IMR-90 (cell line): ENCODE measurements around the gene VPS41. TPM values are rescaled to one million over a fixed set of nuclear protein-coding genes. Genes with fewer than 3 reads are reported as not detected.

Experiments
- ATAC-seq: fragments of 200-7000 bp; cut with Tn5 transposase; 2 replicates; pipeline ENCODE4 v1.9.1; 2020; ENCODE audit warnings: low read depth, mild to moderate bottlenecking, moderate library complexity
- BruUV-seq: library from RNA; stranded (reverse); fragments of 400-500 nt; replicated peaks from 2 replicates; lab custom pipeline; 2021; lab: Mats Ljungman, UMichigan
- CTCF ChIA-PET: fragments of 300-600 bp; formaldehyde crosslinking; extraction: SDS; loops from one replicate; lab custom pipeline; 2021; ENCODE audit warnings: antibody characterized with exemption; lab: Yijun Ruan, JAX
- POLR2A ChIA-PET: fragments of 300-600 bp; sonication (Branson Sonifier 250); formaldehyde crosslinking; loops from one replicate; lab custom pipeline; 2022; ENCODE audit warnings: antibody characterized with exemption; ENCODE audit not compliant: unreplicated experiment; lab: Charles Lee
- DNase-seq: peaks from one replicate; pipeline ENCODE4 v3.0.0; 2013
- H2AFZ ChIP-seq: replicated peaks from 2 replicates; pipeline ENCODE3; 2013; ENCODE audit warnings: low read length, mild to moderate bottlenecking; ENCODE audit not compliant: poor library complexity
- H2AK5ac ChIP-seq: 2 replicates; pipeline ENCODE4 v1.6.1; 2013; ENCODE audit warnings: low read depth, low read length, inconsistent platforms
- H2AK9ac ChIP-seq: replicated peaks from 2 replicates; pipeline ENCODE3; 2013; ENCODE audit warnings: mild to moderate bottlenecking, low read depth, low read length, moderate library complexity; ENCODE audit not compliant: poor library complexity
- H2BK120ac ChIP-seq: 2 replicates; pipeline ENCODE4 v1.6.1; 2013; ENCODE audit warnings: low read depth, low read length, inconsistent platforms
- H2BK15ac ChIP-seq: 3 replicates; pipeline ENCODE4 v1.6.1; 2013; ENCODE audit warnings: low read depth, low read length, inconsistent platforms
- H2BK20ac ChIP-seq: 2 replicates; pipeline ENCODE4 v1.6.1; 2013; ENCODE audit warnings: low read depth, mild to moderate bottlenecking, inconsistent platforms, low read length, moderate library complexity
- H2BK5ac ChIP-seq: 2 replicates; pipeline ENCODE4 v1.6.1; 2013; ENCODE audit warnings: mild to moderate bottlenecking, low read depth, low read length, inconsistent platforms; ENCODE audit not compliant: poor library complexity, severe bottlenecking
- H3K14ac ChIP-seq: replicated peaks from 2 replicates; pipeline ENCODE4 v1.6.1; 2013; ENCODE audit warnings: low read depth, low read length, inconsistent platforms
- H3K18ac ChIP-seq: 2 replicates; pipeline ENCODE4 v1.6.1; 2013; ENCODE audit warnings: low read depth, low read length, control low read depth
- H3K23ac ChIP-seq: 2 replicates; pipeline ENCODE4 v1.6.1; 2013; ENCODE audit warnings: low read depth, low read length, inconsistent platforms
- H3K27ac ChIP-seq: 2 replicates; pipeline ENCODE4 v1.5.1; 2013; ENCODE audit warnings: mild to moderate bottlenecking, control low read depth, low read length; ENCODE audit not compliant: insufficient read depth
- H3K27me3 ChIP-seq: 2 replicates; pipeline ENCODE4 v1.6.1; 2013; ENCODE audit warnings: low read length; ENCODE audit not compliant: control insufficient read depth, insufficient read depth
- H3K36me3 ChIP-seq: 2 replicates; pipeline ENCODE4 v1.6.1; 2013; ENCODE audit warnings: low read length, mixed read lengths; ENCODE audit not compliant: control insufficient read depth, insufficient read depth
- H3K4ac ChIP-seq: 2 replicates; pipeline ENCODE4 v1.6.1; 2013; ENCODE audit warnings: low read depth, low read length, inconsistent platforms
- H3K4me1 ChIP-seq: 2 replicates; pipeline ENCODE4 v1.6.1; 2013; ENCODE audit warnings: low read length, mixed read lengths; ENCODE audit not compliant: control insufficient read depth, insufficient read depth
- H3K4me2 ChIP-seq: 2 replicates; pipeline ENCODE4 v1.6.1; 2013; ENCODE audit warnings: low read depth, mild to moderate bottlenecking, control low read depth, low read length, moderate library complexity
- H3K4me3 ChIP-seq: 2 replicates; pipeline ENCODE4 v1.5.1; 2013; ENCODE audit warnings: low read depth, mild to moderate bottlenecking, control low read depth, low read length, moderate library complexity; ENCODE audit not compliant: insufficient read depth
- H3K56ac ChIP-seq: 2 replicates; pipeline ENCODE4 v1.6.1; 2013; ENCODE audit warnings: low read length, inconsistent platforms; ENCODE audit not compliant: insufficient read depth; ENCODE audit errors: extremely low read depth
- H3K79me1 ChIP-seq, 2 experiments: 2 replicates each; pipeline ENCODE4 v1.6.1; 2013; ENCODE audit warnings: low read length in 2 of 2, inconsistent platforms in 1 of 2, low read depth in 1 of 2
- H3K9ac ChIP-seq: 2 replicates; pipeline ENCODE4 v1.6.1; 2013; ENCODE audit warnings: low read depth, low read length, control low read depth
- H3K9me1 ChIP-seq: 2 replicates; pipeline ENCODE4 v1.6.1; 2013; ENCODE audit warnings: low read length, inconsistent platforms; ENCODE audit not compliant: insufficient read depth
- H3K9me3 ChIP-seq: 2 replicates; pipeline ENCODE4 v1.6.1; 2013; ENCODE audit warnings: low read length; ENCODE audit not compliant: control insufficient read depth, insufficient read depth
- H4K20me1 ChIP-seq: 2 replicates; pipeline ENCODE4 v1.6.1; 2013; ENCODE audit warnings: low read length, inconsistent platforms; ENCODE audit not compliant: insufficient read depth
- H4K5ac ChIP-seq: 2 replicates; pipeline ENCODE4 v1.6.1; 2013; ENCODE audit warnings: mild to moderate bottlenecking, low read depth, low read length, control low read depth
- H4K8ac ChIP-seq, 2 experiments: 2 replicates each; pipeline ENCODE4 v1.6.1; 2013; ENCODE audit warnings: low read depth in 2 of 2, low read length in 2 of 2, control low read depth in 1 of 2, inconsistent platforms in 1 of 2
- H4K91ac ChIP-seq: 2 replicates; pipeline ENCODE4 v1.6.1; 2013; ENCODE audit warnings: low read depth, low read length, inconsistent platforms; ENCODE audit not compliant: insufficient read depth
- BHLHE40 ChIP-seq: fragments of 150-350 bp; IDR thresholded peaks from 2 replicates; pipeline ENCODE4 v1.6.1; 2016; ENCODE audit warnings: mild to moderate bottlenecking, low read depth, low read length
- CEBPB ChIP-seq: IDR thresholded peaks from 2 replicates; pipeline ENCODE4 v1.6.1; 2012; ENCODE audit warnings: low read depth, low read length, improper control_type of control experiment
- CHD1 ChIP-seq: IDR thresholded peaks from 2 replicates; pipeline ENCODE4 v1.6.1; 2012; ENCODE audit warnings: low read depth, low read length, improper control_type of control experiment
- CTCF ChIP-seq: conservative IDR thresholded peaks from 2 replicates; pipeline ENCODE4 v1.5.1; 2012; ENCODE audit warnings: mild to moderate bottlenecking, low read depth, low read length, improper control_type of control experiment
- ELK1 ChIP-seq: fragments of 150-350 bp; IDR thresholded peaks from 2 replicates; pipeline ENCODE4 v1.6.1; 2016; ENCODE audit warnings: low read depth, mild to moderate bottlenecking, low read length, moderate library complexity, borderline replicate concordance
- MAFK ChIP-seq: IDR thresholded peaks from 2 replicates; pipeline ENCODE4 v1.6.1; 2012; ENCODE audit warnings: low read depth, low read length, improper control_type of control experiment
- MAZ ChIP-seq: IDR thresholded peaks from 2 replicates; pipeline ENCODE4 v1.6.1; 2012; ENCODE audit warnings: low read depth, mild to moderate bottlenecking, low read length, improper control_type of control experiment, moderate library complexity, borderline replicate concordance
- MXI1 ChIP-seq: IDR thresholded peaks from 2 replicates; pipeline ENCODE4 v1.6.1; 2012; ENCODE audit warnings: low read depth, mild to moderate bottlenecking, low read length, moderate library complexity, borderline replicate concordance
- NFE2L2 ChIP-seq: fragments of 150-350 bp; IDR thresholded peaks from 2 replicates; pipeline ENCODE4 v1.6.1; 2016; ENCODE audit warnings: low read depth, mild to moderate bottlenecking, low read length
- POLR2A ChIP-seq: IDR thresholded peaks from 2 replicates; pipeline ENCODE4 v1.6.1; 2012; ENCODE audit warnings: mild to moderate bottlenecking, low read depth, low read length
- RAD21 ChIP-seq: IDR thresholded peaks from 2 replicates; pipeline ENCODE4 v1.6.1; 2012; ENCODE audit warnings: low read length, improper control_type of control experiment
- RCOR1 ChIP-seq: IDR thresholded peaks from 2 replicates; pipeline ENCODE4 v1.6.1; 2012; ENCODE audit warnings: mild to moderate bottlenecking, low read length, improper control_type of control experiment; ENCODE audit not compliant: insufficient replicate concordance
- RFX5 ChIP-seq: IDR thresholded peaks from 2 replicates; pipeline ENCODE4 v1.8.0; 2012; ENCODE audit warnings: low read depth, mild to moderate bottlenecking, low read length, moderate library complexity
- SMC3 ChIP-seq: fragments of 150-350 bp; IDR thresholded peaks from 2 replicates; pipeline ENCODE4 v1.6.1; 2016; ENCODE audit warnings: low read depth, mild to moderate bottlenecking, antibody characterized with exemption, low read length, moderate library complexity
- USF2 ChIP-seq: fragments of 150-350 bp; IDR thresholded peaks from 2 replicates; pipeline ENCODE4 v1.6.1; 2017; ENCODE audit warnings: mild to moderate bottlenecking, antibody characterized with exemption, low read length, low read depth
- WGBS, 2 experiments: methylation state at CpG; one replicate each; pipeline versions ENCODE4 v1.1.5 to v1.1.7; 2013; ENCODE audit warnings: missing lambda C conversion rate in 2 of 2; ENCODE audit not compliant: insufficient read length in 1 of 2; ENCODE audit errors: extremely low coverage in 2 of 2; 5-methylcytosine and 5-hydroxymethylcytosine counted together
- dilution Hi-C: fragments of 300-500 bp; cut with HindIII; formaldehyde crosslinking; loops from one replicate; pipeline ENCODE4 v1.14.3; 2018; ENCODE audit warnings: low sequenced_read_pairs; ENCODE audit not compliant: unreplicated experiment
- in situ Hi-C: fragments of 300-500 bp; cut with MboI; formaldehyde crosslinking; loops from 3 replicates; pipeline ENCODE4 v1.14.3; 2019; ENCODE audit warnings: low sequenced_read_pairs, inconsistent platforms, mixed read lengths
- intact Hi-C: fragments of 100-400 bp; cut with micrococcal nuclease; formaldehyde crosslinking; loops from 2 replicates; pipeline ENCODE4 v1.10.0; 2022
- polyA plus RNA-seq, 3 experiments: library from polyadenylated mRNA; depleted of rRNA; stranded (reverse); fragments of >200 nt; gene quantifications; 2 replicates each; pipeline ENCODE4 v1.2.3, GENCODE V29; 2012; ENCODE audit warnings: low replicate concordance in 1 of 3
- total RNA-seq: library from RNA; depleted of rRNA; stranded (reverse); fragments of >200 nt; gene quantifications from 2 replicates; pipeline ENCODE4 v1.2.3, GENCODE V29; 2012

VPS41 gene
- total and polyA plus RNA-seq, 2 of the 4 experiments (the other 2 are of a cell fraction), result 16.0 to 28.0 TPM

- ChIA-PET POLR2A (no interaction called here), CTCF (no interaction called here)
- no peak overlapping the region for H2AK9ac ChIP-seq
- no peak overlapping the region for H3K23ac ChIP-seq
- H3K18ac ChIP-seq, result no peak overlapping the region
- H4K5ac ChIP-seq, result no peak overlapping the region
- no peak overlapping the region for H4K91ac ChIP-seq
- H4K8ac ChIP-seq, result no peak overlapping the region
- H3K56ac ChIP-seq, result no peak overlapping the region
- no CpG with 5 or more reads among the region's 3 CpGs for WGBS, 2 experiments
- H3K36me3 ChIP-seq, result no peaks in the 10 kb centered on the region
- H2BK120ac ChIP-seq, result no peak overlapping the region
- in situ Hi-C loops (no loop called here), intact Hi-C loops (no loop called here), dilution Hi-C loops (no loop called here)
- no peak overlapping the region for H3K4me2 ChIP-seq
- no peak overlapping the region for H3K14ac ChIP-seq
- H2BK5ac ChIP-seq, result no peak overlapping the region
- H3K4me3 ChIP-seq, result no peak overlapping the region
- H4K20me1 ChIP-seq, result no peaks in the 10 kb centered on the region
- no peaks in the 10 kb centered on the region for H3K4me1 ChIP-seq
- no TSS peak for BruUV-seq
- no peaks in the 10 kb centered on the region for H3K9me3 ChIP-seq
- no peak for ATAC-seq
- H3K4ac ChIP-seq, result no peak overlapping the region
- no peaks in the 10 kb centered on the region for H3K79me1 ChIP-seq
- no peak overlapping the region for H2AK5ac ChIP-seq
- no peaks in the 10 kb centered on the region for H3K9me1 ChIP-seq
- no peak for TF ChIP-seq CTCF
- no peak for TF ChIP-seq USF2
- TF ChIP-seq ELK1, result no peak
- no peak for TF ChIP-seq SMC3
- TF ChIP-seq RCOR1, result no peak
- TF ChIP-seq BHLHE40, result no peak
- no peak for TF ChIP-seq MAZ
- TF ChIP-seq RAD21, result no peak
- no peak for TF ChIP-seq POLR2A
- no peak for TF ChIP-seq RFX5
- TF ChIP-seq MXI1, result no peak
- TF ChIP-seq CHD1, result no peak
- TF ChIP-seq CEBPB, result no peak
- TF ChIP-seq MAFK, result no peak
- TF ChIP-seq NFE2L2, result no peak
- H3K27me3 ChIP-seq, result no peaks in the 10 kb centered on the region
- no peak for DNase-seq
- H2BK20ac ChIP-seq, result no peak overlapping the region
- H2AFZ ChIP-seq, result no peak overlapping the region
- H2BK15ac ChIP-seq, result no peak overlapping the region
- H3K9ac ChIP-seq, result no peak overlapping the region
- no peak overlapping the region for H3K27ac ChIP-seq
Observed at GRCh38 chr7:38920731-38921130, 11.7 kb upstream of the VPS41 start.
